Measurements from ENCODE around the gene OR6S1.

OR6S1 gene

GRCh38 chr14:20642182-20642581 is 691 bp upstream of the OR6S1 start:
- no peak overlapping the region for H3K4me3 ChIP-seq (ENCODE audit: low read depth, low read length)
- no peaks in the 10 kb centered on the region for H3K9me3 ChIP-seq (ENCODE audit: severe bottlenecking)
- no peak for TF ChIP-seq CTCF (IDR thresholded peaks at IDR 0.05; ENCODE audit: low read depth, low read length)
- no peaks in the 10 kb centered on the region for H3K36me3 ChIP-seq
- H3K27ac ChIP-seq: no peak overlapping the region
- H3K27me3 ChIP-seq (ENCODE audit: insufficient read depth, low read depth, severe bottlenecking): peaks cover 85% of the 10 kb centered on the region
- no peak for DNase-seq

- TF ChIP-seq CTCF (IDR thresholded peaks at IDR 0.05; ENCODE audit: low read depth, low read length): no peak
- Histone ChIP-seq H3K36me3 (no peaks in the 10 kb centered on the region), H3K9me3 (ENCODE audit: severe bottlenecking) (peaks cover 16% of the 10 kb centered on the region), H3K27me3 (ENCODE audit: insufficient read depth, low read depth, severe bottlenecking) (peaks cover 93% of the 10 kb centered on the region), H3K4me3 (ENCODE audit: low read depth, low read length) (no peak overlapping the region), H3K27ac (no peak overlapping the region)
- no peak for DNase-seq
These were observed 8.4 kb downstream of the OR6S1 start for GRCh38 chr14:20632831-20633691.

- TF ChIP-seq CTCF (IDR thresholded peaks at IDR 0.05; ENCODE audit: low read depth, low read length): no peak
- peaks cover 16% of the 10 kb centered on the region for H3K9me3 ChIP-seq (ENCODE audit: severe bottlenecking)
- no peak for DNase-seq
- peaks cover 93% of the 10 kb centered on the region for H3K27me3 ChIP-seq (ENCODE audit: insufficient read depth, low read depth, severe bottlenecking)
- H3K36me3 ChIP-seq: no peaks in the 10 kb centered on the region
- H3K4me3 ChIP-seq (ENCODE audit: low read depth, low read length): no peak overlapping the region
- H3K27ac ChIP-seq: no peak overlapping the region
These were observed 9.1 kb downstream of the OR6S1 start for GRCh38 chr14:20632448-20632830.

GRCh38 chr14:20631880-20632389 is 9.6 kb downstream of the OR6S1 start:
- DNase-seq: no peak
- Histone ChIP-seq H3K27me3 (ENCODE audit: insufficient read depth, low read depth, severe bottlenecking) (peaks cover 92% of the 10 kb centered on the region), H3K27ac (no peak overlapping the region), H3K9me3 (ENCODE audit: severe bottlenecking) (peaks cover 16% of the 10 kb centered on the region), H3K36me3 (no peaks in the 10 kb centered on the region), H3K4me3 (ENCODE audit: low read depth, low read length) (no peak overlapping the region)
- TF ChIP-seq CTCF (IDR thresholded peaks at IDR 0.05; ENCODE audit: low read depth, low read length): no peak

- peaks cover 14% of the 10 kb centered on the region for H3K9me3 ChIP-seq (ENCODE audit: severe bottlenecking)
- H3K27ac ChIP-seq: no peak overlapping the region
These were observed 10.2 kb downstream of the OR6S1 start for GRCh38 chr14:20631023-20631879.

More at GRCh38 chr14:20631023-20631879, 10.2 kb downstream of the OR6S1 start:
- no peak for TF ChIP-seq CTCF (IDR thresholded peaks at IDR 0.05; ENCODE audit: low read depth, low read length)
- H3K4me3 ChIP-seq (ENCODE audit: low read depth, low read length): no peak overlapping the region
- peaks cover 92% of the 10 kb centered on the region for H3K27me3 ChIP-seq (ENCODE audit: insufficient read depth, low read depth, severe bottlenecking)
- no peaks in the 10 kb centered on the region for H3K36me3 ChIP-seq
- no peak for DNase-seq

All from WERI-Rb-1 (cell line).